GM13977 (cell line): ENCODE results near the gene OPRPN.

ENCODE experiments used
- DNase-seq: peaks from one replicate; pipeline ENCODE4 v3.0.0; 2012; ENCODE audit warnings: low spot score
- in situ Hi-C: fragments of 300-500 bp; cut with MboI; formaldehyde crosslinking; loops from one replicate; pipeline ENCODE4 v1.12.0; 2022; ENCODE audit warnings: low sequenced_read_pairs, low pct_unique_long_range_greater_than_20kb, mixed read lengths, inconsistent platforms; ENCODE audit not compliant: unreplicated experiment
- TF ChIP-seq, protein P1 (sequence below): IDR thresholded peaks from 2 replicates; pipeline ENCODE4 v1.5.1; 2012; ENCODE audit warnings: mild to moderate bottlenecking, control low read depth; ENCODE audit not compliant: insufficient read depth; ENCODE audit errors: extremely low read depth, missing control alignments

The OPRPN gene

DNA sequence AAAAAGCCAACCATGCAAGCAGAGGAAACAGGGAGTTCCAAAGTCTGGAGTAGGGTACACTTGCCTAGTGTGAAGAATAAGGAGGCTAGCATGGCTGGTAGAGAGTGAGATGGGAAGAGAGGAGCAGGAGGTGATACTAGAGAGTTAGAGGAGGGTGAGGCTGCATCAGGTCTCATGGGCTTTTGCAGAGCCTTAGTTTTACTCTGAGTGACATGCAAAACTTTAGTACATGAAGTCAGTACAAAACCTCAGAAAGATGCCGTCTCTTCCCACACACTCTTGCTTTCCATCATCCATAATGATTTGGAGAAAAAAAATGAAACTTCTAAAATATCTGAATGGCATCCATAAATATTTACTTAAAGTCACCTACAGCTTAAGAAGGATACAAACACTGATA, 5.0 kb downstream of the OPRPN start:
- DNase-seq = no peak
- in situ Hi-C loops = no loop called here
- TF ChIP-seq, protein P1, sequence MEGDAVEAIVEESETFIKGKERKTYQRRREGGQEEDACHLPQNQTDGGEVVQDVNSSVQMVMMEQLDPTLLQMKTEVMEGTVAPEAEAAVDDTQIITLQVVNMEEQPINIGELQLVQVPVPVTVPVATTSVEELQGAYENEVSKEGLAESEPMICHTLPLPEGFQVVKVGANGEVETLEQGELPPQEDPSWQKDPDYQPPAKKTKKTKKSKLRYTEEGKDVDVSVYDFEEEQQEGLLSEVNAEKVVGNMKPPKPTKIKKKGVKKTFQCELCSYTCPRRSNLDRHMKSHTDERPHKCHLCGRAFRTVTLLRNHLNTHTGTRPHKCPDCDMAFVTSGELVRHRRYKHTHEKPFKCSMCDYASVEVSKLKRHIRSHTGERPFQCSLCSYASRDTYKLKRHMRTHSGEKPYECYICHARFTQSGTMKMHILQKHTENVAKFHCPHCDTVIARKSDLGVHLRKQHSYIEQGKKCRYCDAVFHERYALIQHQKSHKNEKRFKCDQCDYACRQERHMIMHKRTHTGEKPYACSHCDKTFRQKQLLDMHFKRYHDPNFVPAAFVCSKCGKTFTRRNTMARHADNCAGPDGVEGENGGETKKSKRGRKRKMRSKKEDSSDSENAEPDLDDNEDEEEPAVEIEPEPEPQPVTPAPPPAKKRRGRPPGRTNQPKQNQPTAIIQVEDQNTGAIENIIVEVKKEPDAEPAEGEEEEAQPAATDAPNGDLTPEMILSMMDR = no peak

DNA sequence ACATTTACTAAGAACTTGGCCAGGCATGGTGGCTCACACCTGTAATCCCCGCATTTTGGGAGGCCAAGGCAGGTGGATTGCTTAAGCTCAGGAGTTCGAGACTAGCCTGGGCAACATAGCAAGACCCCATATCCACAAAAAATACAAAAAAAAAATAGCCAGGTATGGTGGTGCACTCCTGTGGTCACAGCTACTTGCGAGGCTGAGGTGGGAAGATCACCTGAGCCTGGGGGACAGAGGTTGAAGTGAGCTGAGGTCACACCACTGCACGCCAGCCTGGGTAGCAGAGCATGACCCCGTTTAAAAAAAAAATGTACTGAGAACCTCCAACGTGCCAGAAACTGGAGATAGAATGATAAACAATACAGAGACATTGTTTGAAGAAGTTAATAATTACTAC, 8.0 kb downstream of the OPRPN start:
- no peak for DNase-seq
- in situ Hi-C loops = no loop called here
- TF ChIP-seq, protein P1 = no peak

DNA sequence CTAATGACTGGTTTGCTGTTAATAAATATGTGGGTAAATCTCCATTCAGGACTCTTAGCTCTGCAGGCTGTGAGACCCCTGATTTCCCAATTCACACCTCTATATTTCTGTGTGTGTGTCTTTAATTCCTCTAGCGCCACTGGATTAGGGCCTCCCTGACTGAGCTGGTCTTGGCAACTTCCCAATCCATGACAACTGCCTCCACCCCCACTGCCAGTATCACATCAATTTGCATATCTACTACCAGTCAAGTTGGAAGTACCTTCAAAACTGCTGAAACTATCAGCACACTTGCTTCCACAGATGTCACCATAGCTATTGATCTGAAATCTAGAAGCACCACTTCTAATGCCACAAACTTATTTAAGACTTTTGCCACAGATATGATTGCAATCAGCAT, 27.6 kb downstream of the OPRPN start:
- in situ Hi-C loops = no loop called here
- TF ChIP-seq, protein P1 = no peak
- DNase-seq = no peak

DNA sequence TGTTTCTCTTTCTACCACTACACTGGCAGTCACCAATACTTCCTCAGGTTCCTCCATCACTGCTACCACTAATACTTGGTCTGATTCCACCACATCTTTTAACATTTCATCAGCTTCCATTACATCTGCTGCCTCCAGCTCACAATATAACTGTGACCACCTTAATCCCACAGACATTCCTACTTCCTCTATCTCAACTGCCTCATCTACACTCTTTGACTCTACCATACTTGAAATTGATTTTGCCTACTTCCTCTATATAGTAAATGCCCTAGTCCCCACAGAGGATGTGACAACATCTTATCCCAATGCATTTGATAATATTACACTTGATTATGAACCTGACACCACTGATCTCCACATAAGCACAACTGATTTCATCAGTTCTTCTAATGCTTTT, 29.0 kb downstream of the OPRPN start:
- TF ChIP-seq, protein P1 = no peak
- in situ Hi-C loops = no loop called here
- DNase-seq = no peak

DNA sequence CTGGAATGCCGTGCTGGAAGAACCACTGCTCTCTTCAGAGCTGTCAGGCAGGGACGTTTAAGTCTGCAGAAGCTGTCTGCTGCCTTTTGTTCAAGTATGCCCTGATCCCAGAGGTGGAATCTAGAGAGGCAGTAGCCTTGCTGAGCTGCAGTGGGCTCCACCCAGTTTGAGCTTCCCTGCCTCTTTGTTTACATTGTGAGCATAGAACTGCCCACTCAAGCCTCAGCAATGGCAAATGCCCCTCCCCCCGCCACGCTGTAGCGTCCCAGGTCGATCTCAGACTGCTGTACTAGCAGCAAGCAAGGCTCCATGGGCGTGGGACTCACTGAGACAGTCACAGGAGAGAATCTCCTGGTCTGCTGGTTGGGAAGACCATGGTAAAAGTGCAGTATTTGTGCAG, 39.5 kb downstream of the OPRPN start:
- TF ChIP-seq, protein P1 = no peak
- no peak for DNase-seq
- in situ Hi-C loops = no loop called here

DNA sequence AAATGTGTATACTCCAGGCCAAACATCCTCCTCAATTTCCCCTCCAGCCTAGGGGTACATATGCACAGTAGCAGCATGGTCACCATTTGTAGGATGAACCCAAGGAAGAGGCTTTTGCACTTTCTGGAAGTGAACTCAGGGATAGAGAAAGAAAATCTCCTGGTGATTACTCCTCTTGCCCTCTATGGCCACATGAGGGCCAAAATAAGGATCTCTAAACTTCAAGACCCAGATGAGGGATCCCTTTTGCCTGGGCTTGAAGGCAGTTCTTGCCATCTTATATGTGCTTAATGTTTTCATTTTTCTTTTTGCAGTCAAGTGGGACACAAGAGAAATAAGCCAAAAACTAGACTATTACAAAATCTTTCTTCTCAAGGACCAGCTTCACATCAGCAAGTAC, 44.7 kb downstream of the OPRPN start:
- TF ChIP-seq, protein P1 = no peak
- in situ Hi-C loops = no loop called here
- no peak for DNase-seq

DNA sequence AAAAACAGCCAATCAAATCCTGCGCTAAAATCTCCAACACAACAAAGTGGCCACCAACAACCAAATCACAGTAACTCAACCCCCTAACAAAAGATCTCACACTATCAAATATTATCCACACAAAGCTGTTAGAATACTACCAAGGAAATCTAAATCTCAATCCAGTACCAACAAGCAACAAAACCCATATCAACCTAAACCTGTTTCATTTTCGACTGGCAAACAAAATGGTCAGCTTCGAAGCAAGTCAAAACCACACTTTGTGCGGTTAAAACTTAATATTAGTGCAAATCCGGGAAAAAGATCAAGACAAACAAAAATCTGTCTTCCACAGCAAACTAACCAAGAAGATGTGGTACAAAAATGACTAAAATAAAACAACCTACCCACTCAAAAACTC, 45.6 kb downstream of the OPRPN start:
- in situ Hi-C loops = no loop called here
- TF ChIP-seq, protein P1 = no peak
- DNase-seq = no peak
